ENCODE results near the gene YY1AP1.
"Not testable (repeated sequence)": the region's sequence is repeated elsewhere in the genome, so short reads cannot be mapped to it uniquely, and the experiment has no call there.

GRCh38 chr1:155704414-155704813, 15.8 kb upstream of the YY1AP1 start:
- TF ChIP-seq POLR2A, CTCF (IDR thresholded peaks at IDR 0.05): not testable (repeated sequence)
